CD4-positive, alpha-beta T cell treated with Interleukin-15 for 1 hour (primary cell): Measurements from ENCODE around the gene HAAO.
"Not testable (repeated sequence)": the region's sequence is repeated elsewhere in the genome, so short reads cannot be mapped to it uniquely, and the experiment has no call there.

Source experiments
- DNase-seq: peaks from one replicate; pipeline ENCODE4 v3.0.0-alpha.2; 2020

Gene HAAO

DNA sequence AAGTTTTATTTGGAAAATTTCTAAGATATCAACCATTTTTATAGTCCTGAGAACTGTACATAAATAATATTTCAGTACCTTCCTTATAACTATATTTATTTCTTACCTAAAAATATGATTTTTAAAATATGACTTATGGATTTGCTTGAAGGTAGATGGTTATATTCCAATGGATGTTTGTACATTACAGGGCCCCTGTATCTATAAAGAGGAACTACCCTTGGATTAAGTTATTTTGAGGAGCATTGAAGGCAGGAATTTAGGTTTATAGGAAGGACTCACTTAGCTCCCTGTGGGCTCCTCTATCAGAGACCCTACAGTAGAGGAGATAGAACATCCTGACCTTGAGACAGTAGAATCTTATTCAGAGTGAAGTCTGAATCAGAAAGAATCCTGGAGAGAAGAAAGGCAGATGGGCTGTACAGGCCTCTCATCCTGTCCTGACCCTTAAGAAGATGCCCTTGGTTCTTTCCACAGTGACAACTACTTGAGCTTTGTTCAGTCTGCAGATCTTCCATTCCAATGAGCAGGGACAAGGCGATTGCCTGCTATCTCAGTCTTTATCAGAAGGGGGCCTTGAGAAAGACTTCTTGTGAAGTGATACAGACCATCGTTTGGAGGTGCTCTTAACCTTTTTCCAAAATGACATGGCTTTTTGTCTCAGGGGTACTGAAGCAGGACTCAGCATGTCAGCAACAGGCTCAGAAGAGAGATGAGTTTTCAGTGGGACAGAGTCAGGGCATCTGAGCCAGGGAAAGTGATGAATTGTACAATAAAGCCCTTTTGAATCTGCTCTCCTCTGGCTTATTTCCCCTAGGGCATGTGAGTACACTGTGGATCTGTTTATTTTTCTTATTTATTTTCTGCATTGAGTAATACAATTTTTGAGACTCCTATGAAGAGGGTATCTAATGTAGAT is 49.4 kb downstream of the HAAO start:
- DNase-seq = no peak

DNA sequence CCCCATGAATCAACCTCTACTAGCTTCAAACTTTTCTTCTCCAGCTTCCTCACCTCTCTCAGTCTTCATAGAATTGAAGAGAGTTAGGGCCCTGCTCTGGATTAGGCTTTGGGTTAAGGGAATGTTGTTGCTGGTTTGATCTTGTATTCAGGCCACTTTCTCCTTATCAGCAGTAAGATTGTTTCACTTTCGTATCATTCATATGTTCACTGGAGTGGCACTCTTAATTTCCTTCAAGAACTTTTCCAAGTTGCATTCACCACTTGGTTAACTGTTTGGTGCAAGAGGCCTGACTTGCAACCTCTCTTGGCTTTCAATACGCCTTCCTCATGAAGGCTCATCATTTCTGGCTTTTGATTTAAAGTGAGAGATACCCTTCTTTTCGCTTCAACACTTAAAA is 51.2 kb downstream of the HAAO start:
- no peak for DNase-seq

- DNase-seq = no peak
These were observed 55.6 kb downstream of the HAAO start for GRCh38 chr2:42736598-42737322.

- DNase-seq = no peak
These were observed 58.5 kb downstream of the HAAO start for GRCh38 chr2:42733852-42734251.

- not testable (repeated sequence) for DNase-seq
These were observed 61.1 kb downstream of the HAAO start for GRCh38 chr2:42731316-42731715.

DNA sequence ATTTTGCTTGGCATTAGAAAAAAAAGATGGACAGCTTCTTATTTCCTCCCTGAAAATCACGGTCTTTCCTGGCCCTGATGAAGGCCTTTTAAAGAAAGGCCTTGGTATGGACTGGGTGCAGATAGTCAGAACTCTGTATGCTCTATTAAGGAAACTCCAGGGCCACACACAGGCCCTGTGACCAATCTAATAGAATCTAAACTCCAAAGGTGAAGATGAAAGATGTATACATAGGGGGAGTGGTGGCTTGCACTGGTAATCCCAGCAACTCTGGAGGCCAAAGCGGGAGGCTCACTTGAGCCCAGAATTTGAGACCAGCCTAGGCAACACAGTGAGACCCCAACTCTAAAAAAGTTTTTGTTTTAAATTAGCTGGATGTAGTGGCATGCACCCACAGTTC is 65.7 kb downstream of the HAAO start:
- DNase-seq = no peak

DNA sequence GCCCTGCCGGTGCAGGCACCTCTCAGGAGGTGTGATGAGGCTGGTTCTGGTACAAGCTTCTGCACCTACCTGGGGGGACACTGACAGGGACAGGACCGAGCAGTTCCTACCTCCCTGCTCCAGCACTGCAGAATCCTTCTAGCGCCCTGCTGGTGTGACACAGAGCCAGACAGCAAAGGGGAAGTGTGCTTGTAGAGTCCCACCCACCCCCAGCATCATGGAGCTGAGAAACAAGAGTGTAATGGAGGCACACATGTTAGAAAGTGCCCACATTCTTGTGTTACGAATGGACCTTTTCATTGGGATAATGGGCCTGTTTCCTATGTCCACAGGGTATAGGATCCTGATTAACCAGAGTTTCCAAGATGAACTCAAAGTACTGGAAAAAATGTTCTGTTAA is 66.7 kb downstream of the HAAO start:
- DNase-seq = peak; percentile 33

DNA sequence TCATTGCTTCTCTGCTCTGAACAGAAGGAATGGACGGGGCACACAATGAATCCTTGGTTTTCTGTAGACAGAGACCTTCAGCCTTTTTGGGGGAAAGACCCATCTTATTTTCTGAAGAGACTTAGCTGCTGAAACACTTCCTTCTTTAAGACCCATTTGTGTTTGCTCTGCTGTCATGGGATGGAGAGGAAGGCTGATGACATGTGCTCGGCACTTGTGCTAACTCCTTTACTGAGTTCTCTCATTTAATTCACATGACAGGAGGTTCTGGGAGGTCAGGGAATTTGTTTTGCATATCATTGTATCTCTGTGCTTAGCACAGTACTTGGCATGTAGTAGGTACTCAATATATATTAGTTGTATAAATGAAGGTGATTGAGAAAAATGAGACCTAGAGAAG is 67.5 kb downstream of the HAAO start:
- no peak for DNase-seq

GRCh38 chr2:42723465-42723864 is 68.9 kb downstream of the HAAO start:
- no peak for DNase-seq

GRCh38 chr2:42722320-42723190 is 69.8 kb downstream of the HAAO start:
- peak; percentile 63 for DNase-seq

GRCh38 chr2:42721898-42722297 is 70.5 kb downstream of the HAAO start:
- DNase-seq = no peak
